ENCODE data around the gene PMVK.
A peak's percentile ranks its signal among the peaks of the same experiment; 100 is the strongest.

The PMVK gene

GRCh38 chr1:154945962-154946850 lies 9.7 kb upstream of the PMVK start:
- no peak for TF ChIP-seq CTCF (conservative IDR thresholded peaks at IDR 0.05; ENCODE audit: low read depth, low read length)
- DNase-seq (ENCODE audit: low read depth): no peak
- no peak overlapping the region for H3K4me3 ChIP-seq (ENCODE audit: low read length)

- no peak for DNase-seq (ENCODE audit: low read depth)
- no peak for TF ChIP-seq CTCF (conservative IDR thresholded peaks at IDR 0.05; ENCODE audit: low read depth, low read length)
- H3K4me3 ChIP-seq (ENCODE audit: low read length): no peak overlapping the region
Measured at GRCh38 chr1:154945160-154945961, 8.8 kb upstream of the PMVK start.

GRCh38 chr1:154944401-154945159 lies 8.1 kb upstream of the PMVK start:
- no peak overlapping the region for H3K4me3 ChIP-seq (ENCODE audit: low read length)
- no peak for DNase-seq (ENCODE audit: low read depth)
- no peak for TF ChIP-seq CTCF (conservative IDR thresholded peaks at IDR 0.05; ENCODE audit: low read depth, low read length)

GRCh38 chr1:154943649-154944400 lies 7.3 kb upstream of the PMVK start:
- no peak overlapping the region for H3K4me3 ChIP-seq (ENCODE audit: low read length)
- no peak for DNase-seq (ENCODE audit: low read depth)
- peak; percentile 90 for TF ChIP-seq CTCF (conservative IDR thresholded peaks at IDR 0.05; ENCODE audit: low read depth, low read length)

- no peak overlapping the region for H3K4me3 ChIP-seq (ENCODE audit: low read length)
- no peak for DNase-seq (ENCODE audit: low read depth)
- no peak for TF ChIP-seq CTCF (conservative IDR thresholded peaks at IDR 0.05; ENCODE audit: low read depth, low read length)
Measured at GRCh38 chr1:154941333-154942013, 5.0 kb upstream of the PMVK start.

- no peak overlapping the region for H3K4me3 ChIP-seq (ENCODE audit: low read length)
- DNase-seq (ENCODE audit: low read depth): peak; percentile 25
- TF ChIP-seq CTCF (conservative IDR thresholded peaks at IDR 0.05; ENCODE audit: low read depth, low read length): no peak
Measured at GRCh38 chr1:154940651-154941194, 4.2 kb upstream of the PMVK start.
